NCI-H748 (cell line): Measurements from ENCODE around the gene PFN1.

ENCODE experiments used
- DNase-seq: peaks from one replicate; lab custom pipeline; 2025; ENCODE audit not compliant: unreplicated experiment; lab: John Stamatoyannopoulos, UW

The PFN1 gene

GRCh38 chr17:4945944-4946280 is 2.4 kb downstream of the PFN1 start:
- DNase-seq = no peak

DNA sequence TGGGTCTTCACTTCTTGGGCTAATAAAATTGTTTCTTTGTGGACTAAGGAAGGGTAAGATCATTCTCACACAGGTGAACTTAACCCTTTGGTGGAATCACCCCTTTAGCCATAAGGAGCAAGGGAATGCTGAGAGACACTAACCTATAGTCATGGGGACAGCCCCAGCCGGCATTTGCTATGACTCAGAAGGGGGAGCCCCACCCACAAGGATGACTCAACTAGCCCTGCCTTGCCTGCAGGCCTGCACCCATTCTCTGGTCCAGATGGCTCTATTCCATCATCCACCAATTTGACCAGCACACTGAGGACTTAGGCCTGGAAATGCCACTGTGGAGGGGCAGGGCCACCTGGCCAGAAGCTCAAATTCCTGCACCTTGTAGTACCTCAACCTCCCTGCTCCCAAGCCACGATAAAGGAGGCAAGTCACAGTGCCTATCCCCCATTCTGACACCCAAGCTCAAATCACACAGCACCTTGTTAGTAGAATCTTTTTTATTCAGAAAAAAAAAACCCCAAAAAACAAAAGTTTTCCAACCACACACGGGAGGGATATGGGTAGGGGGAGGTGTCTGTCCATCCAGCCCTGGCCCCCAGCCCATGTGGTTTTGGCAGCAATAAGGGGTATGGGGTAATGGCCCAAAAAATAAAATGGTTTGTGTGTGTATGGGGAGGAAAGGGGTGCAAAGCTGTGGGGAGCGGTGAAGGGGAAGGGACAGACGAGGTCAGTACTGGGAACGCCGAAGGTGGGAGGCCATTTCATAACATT is 3.0 kb downstream of the PFN1 start:
- no peak for DNase-seq

GRCh38 chr17:4944554-4945175 is 3.7 kb downstream of the PFN1 start:
- DNase-seq = no peak

DNA sequence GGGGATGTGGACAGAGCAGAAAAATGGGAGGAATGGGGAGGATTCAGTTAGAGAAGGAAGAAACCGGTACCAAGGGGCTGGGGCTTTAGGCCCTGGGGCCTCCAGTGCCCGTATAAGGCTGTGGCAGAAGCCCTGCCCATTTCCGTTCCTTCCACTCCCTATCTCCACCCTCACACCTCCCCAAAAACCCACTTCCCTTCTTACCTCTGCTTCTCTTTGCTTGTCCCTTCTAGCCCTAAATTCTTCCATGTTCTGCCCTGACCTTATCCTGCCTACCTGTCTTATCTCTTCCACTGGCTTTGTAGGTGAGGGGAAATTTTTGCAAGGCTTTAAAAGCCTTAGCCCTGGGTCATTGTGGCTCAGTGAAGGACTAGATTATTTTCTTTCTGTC is 4.2 kb downstream of the PFN1 start:
- DNase-seq = no peak

DNA sequence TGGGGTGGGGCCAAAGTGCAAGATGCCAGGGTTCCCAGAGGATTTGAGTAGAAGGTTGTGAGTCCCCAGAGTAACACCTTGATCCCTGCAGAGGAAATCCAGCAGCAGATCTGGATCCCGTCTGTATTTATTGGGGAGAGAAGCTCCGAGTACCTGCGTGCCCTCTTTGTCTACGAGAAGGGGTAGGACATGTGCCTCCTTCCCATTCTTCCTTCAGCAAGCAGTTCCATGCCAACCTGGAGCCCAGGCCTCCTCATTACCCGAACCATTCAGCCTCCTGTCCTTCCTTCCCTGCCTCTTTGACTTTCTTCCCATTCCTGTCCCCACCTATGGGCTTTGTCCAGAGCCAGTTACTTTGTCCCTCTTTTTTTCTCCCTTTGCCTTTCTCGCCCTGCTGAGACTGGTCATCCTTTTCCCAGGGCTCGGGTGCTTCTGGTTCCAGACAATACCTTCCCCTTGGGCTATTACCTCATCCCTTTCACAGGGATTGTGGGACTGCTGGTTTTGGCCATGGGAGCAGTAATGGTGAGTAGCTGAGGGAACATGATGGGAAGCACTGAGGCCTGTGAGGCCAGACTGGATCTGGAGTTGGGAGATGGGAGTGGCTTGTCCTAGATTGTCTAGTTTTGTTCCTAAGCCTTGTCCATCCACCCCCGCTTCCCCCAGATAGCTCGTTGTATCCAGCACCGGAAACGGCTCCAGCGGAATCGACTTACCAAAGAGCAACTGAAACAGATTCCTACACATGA is 5.4 kb downstream of the PFN1 start:
- no peak for DNase-seq

DNA sequence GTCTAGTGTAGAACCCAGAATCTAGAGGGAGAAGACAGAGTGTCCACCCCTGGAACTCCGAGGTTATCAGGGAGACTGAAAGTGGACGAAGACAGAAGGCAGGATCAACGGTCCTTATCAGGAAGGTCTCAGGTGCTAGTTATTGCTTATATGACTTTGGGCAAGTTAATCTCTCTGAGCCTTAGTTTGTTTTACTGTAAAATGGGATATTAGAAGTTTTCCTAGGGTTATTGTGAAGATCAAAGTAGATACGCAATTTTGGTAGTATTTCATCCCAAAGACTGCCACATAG is 7.1 kb downstream of the PFN1 start:
- no peak for DNase-seq

DNA sequence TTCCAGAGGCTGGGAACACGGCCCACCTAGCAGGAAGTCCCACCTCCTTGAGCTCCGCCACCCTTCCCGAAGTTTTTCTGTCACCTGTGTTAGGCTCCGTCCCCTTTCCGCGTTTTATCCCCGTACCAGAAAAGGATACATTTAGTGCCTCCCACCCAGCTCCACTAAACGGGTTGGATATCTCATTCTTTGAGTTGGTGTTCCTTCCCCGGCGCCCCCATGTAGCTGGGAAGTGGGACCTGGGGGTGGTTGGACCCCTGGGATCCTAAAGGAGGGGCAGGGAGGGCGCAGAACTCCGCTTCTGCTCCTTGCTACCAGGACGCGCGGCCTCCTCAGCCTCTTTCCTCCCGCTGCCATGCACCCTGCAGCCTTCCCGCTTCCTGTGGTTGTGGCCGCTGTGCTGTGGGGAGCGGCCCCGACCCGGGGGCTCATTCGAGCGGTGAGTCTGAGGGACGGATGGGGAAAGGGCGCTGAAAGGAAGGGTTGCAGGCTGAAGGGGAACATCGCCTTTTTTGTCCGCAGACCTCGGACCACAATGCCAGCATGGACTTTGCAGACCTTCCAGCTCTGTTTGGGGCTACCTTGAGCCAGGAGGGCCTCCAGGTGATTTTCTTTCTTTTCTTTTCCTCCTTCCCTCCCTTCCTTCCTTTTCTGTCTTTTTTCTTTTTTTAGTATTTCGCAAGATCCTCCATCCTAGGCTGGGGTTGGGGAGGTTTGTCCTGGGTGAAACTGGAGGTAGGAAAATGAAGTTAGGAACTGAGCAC is 7.6 kb downstream of the PFN1 start:
- DNase-seq = no peak

GRCh38 chr17:4939796-4940554 is 8.4 kb downstream of the PFN1 start, which contains the start of the genes RNF167 and SLC25A11:
Gene RNF167, plus strand, starts transcription at chr17:4940268. Its CDS starts 642 bp downstream, at chr17:4940910.
Gene SLC25A11, minus strand, starts transcription at chr17:4940046. Its CDS starts 136 bp downstream, at chr17:4939910.
- DNase-seq = peak; percentile 100

- DNase-seq = peak; percentile 62
Measured at GRCh38 chr17:4939546-4939795, 8.9 kb downstream of the PFN1 start.

DNA sequence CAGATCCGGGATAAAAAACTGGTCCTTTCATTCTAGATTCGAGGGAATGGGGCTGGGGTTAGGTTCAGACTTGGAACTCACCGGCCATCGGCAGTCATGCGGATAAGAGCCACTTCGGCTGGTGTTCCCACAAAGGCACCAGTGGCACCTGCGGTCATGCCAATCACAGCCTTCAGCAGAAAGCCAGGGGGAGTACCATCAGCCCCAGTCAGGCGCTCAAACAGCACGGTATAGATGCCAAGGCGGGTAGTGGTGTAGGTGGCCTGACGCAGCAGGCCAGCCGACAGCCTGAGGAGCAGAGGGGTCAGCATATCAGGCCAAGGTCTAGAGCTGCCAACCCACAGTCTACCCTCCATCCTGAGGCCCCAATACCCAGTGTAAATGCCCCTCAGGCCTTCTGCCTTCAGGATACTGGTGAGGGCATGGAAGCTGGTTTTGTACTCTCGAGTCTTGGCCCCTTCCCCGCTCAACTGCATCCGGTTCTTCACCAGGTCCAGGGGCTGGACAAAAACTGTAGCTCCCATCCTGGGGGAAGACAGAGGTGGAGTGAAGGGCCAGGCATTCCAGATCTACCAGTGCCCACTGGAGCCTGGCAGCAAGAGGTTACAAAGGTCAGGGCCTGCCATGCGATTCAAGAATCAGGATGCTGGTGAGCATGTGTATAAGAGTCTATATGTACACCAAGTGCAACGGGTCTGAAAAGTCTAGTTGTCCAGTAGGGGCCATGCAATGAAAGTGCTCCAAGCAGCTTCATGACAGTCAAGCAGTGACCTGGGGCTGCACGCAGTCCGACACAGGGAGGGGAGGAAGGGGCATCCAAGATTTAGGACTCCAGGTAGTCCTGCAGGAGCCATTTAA is 9.4 kb downstream of the PFN1 start:
- DNase-seq = peak; percentile 54

GRCh38 chr17:4938069-4938491 is 10.2 kb downstream of the PFN1 start:
- DNase-seq = no peak

DNA sequence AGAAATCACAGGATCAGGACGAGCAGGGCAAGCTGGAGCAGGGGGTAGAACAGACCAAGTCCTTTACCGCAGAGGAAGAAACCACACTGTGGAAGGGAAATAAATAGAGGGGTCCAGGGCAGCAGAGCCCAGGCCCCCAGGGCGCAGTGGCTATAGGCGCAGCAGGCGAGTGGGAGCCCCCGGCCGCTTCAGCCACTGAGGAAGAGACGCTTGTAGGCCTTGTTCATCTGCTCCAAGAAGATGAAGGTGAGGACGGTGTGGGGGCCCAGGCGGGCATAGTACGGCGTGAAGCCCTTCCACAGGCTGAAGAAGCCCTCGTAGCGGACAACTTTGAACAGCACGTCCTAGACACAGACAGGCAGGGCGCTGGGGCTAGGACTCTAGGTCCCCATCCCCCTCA is 10.8 kb downstream of the PFN1 start:
- DNase-seq = no peak

DNA sequence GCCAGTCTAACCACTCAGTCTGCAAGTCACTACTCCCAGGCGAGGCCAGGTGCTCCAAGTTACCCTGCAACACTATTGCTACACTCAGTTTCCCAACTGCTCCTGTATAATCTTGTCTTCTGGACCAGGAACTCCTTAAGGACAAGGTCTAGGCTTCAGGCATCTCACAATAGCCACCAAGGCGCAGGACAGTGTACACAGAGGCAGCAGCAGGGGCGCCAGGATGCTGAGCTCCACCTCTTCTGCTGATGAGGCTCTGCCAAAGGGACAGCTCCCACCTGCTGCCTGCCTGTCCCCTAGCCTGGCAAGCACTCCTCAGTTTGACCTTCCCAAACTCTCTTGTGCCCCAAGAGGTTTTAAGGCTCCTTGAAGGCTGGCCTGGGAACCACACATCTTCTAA is 11.9 kb downstream of the PFN1 start:
- DNase-seq = no peak

- DNase-seq = no peak
Measured at GRCh38 chr17:4935650-4936049, 12.7 kb downstream of the PFN1 start.

DNA sequence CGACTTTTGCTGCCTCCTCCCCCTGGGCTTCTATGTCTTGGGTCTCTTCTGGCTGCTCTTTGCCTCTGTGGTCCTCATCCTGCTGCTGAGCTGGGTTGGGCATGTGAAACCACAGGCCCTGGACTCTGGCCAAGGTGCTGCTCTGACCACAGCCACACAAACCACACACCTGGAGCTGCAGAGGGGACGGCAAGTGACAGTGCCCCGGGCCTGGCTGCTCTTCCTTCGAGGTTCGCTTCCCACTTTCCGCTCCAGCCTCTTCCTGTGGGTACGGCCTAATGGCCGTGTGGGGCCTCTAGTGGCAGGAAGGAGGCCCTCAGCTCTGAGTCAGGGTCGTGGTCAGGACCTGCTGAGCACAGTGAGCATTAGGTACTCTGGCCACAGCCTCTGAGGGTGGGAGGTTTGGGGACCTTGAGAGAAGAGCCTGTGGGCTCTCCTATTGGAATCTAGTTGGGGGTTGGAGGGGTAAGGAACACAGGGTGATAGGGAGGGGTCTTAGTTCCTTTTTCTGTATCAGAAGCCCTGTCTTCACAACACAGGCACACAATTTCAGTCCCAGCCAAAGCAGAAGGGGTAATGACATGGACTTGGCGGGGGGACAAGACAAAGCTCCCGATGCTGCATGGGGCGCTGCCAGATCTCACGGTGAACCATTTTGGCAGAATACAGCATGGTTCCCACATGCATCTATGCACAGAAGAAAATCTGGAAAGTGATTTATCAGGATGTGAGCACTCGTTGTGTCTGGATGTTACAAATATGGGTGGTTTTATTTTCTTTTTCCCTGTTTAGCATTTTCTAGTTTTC is 14.0 kb downstream of the PFN1 start:
- peak; percentile 24 for DNase-seq

GRCh38 chr17:4933646-4934045 is 14.7 kb downstream of the PFN1 start:
- no peak for DNase-seq

GRCh38 chr17:4932756-4933155 is 15.6 kb downstream of the PFN1 start:
- DNase-seq = no peak

- DNase-seq = no peak
Measured at GRCh38 chr17:4931963-4932362, 16.4 kb downstream of the PFN1 start, which contains the start of gene GP1BA. Gene GP1BA, plus strand, starts transcription at chr17:4932277. Its CDS starts 328 bp downstream, at chr17:4932605.

DNA sequence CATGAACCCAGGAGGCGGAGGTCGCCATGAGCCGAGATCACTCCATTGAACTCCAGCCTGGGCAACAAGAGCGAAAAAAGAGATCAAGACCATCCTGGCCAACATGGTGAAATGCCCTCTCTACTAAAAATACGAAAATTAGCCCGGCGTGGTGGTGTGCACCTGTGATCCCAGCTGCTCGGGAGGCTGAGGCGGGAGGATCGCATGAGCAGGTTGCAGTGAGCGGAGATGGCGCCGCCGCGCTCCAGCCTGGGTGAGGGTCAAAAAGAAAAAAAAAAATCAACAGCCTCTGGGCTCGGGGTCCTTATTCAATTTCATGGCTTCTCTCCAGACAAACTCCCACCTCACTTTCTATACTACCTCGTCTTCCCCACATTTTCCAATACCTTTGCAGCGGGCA is 19.4 kb downstream of the PFN1 start:
- DNase-seq = no peak
